GM13977 (cell line): ENCODE data around the gene KCNK17.

Experiments
- DNase-seq: peaks from one replicate; pipeline ENCODE4 v3.0.0; 2012; ENCODE audit warnings: low spot score
- CTCF ChIP-seq: IDR thresholded peaks from 2 replicates; pipeline ENCODE4 v1.5.1; 2012; ENCODE audit warnings: mild to moderate bottlenecking, control low read depth; ENCODE audit not compliant: insufficient read depth; ENCODE audit errors: extremely low read depth, missing control alignments
- in situ Hi-C: fragments of 300-500 bp; cut with MboI; formaldehyde crosslinking; loops from one replicate; pipeline ENCODE4 v1.12.0; 2022; ENCODE audit warnings: low sequenced_read_pairs, low pct_unique_long_range_greater_than_20kb, mixed read lengths, inconsistent platforms; ENCODE audit not compliant: unreplicated experiment

KCNK17 gene

GRCh38 chr6:39343396-39343870 lies 29.2 kb upstream of the KCNK17 start:
- DNase-seq, result no peak
- no peak for TF ChIP-seq CTCF
- in situ Hi-C loops, result no loop called here

GRCh38 chr6:39342692-39343395 lies 28.6 kb upstream of the KCNK17 start:
- DNase-seq, result no peak
- no peak for TF ChIP-seq CTCF
- in situ Hi-C loops, result no loop called here

GRCh38 chr6:39341937-39342336 lies 27.7 kb upstream of the KCNK17 start:
- DNase-seq, result no peak
- TF ChIP-seq CTCF, result no peak
- in situ Hi-C loops, result no loop called here

GRCh38 chr6:39341352-39341751 lies 27.1 kb upstream of the KCNK17 start:
- DNase-seq, result no peak
- TF ChIP-seq CTCF, result no peak
- in situ Hi-C loops, result no loop called here

- in situ Hi-C loops, result no loop called here
- no peak for DNase-seq
- no peak for TF ChIP-seq CTCF
These were observed 25.8 kb upstream of the KCNK17 start for GRCh38 chr6:39339868-39340550.

- DNase-seq, result no peak
- no peak for TF ChIP-seq CTCF
- in situ Hi-C loops, result no loop called here
These were observed 25.1 kb upstream of the KCNK17 start for GRCh38 chr6:39339096-39339867.
